H9 (cell line): ENCODE measurements around the gene NELFCD. TPM values are rescaled to one million over a fixed set of nuclear protein-coding genes. Genes with fewer than 3 reads are reported as not detected.

Experiments used
- DNase-seq: peaks from one replicate; pipeline ENCODE4 v3.0.0-alpha.2; 2017
- H2AFZ ChIP-seq: one replicate; pipeline ENCODE4 v1.6.1; 2013; ENCODE audit warnings: mild to moderate bottlenecking, low read length, control low read depth, moderate library complexity
- H2AK5ac ChIP-seq: 2 replicates; pipeline ENCODE4 v1.6.1; 2013; ENCODE audit warnings: low read length, control low read depth, mixed read lengths; ENCODE audit not compliant: insufficient read length
- H2BK120ac ChIP-seq: one replicate; pipeline ENCODE4 v1.6.1; 2013; ENCODE audit warnings: low read depth, mild to moderate bottlenecking, low read length, control low read depth, inconsistent platforms; ENCODE audit not compliant: poor library complexity, severe bottlenecking
- H2BK12ac ChIP-seq: 2 replicates; pipeline ENCODE4 v1.6.1; 2013; ENCODE audit warnings: low read length, control low read depth, mixed read lengths, low read depth; ENCODE audit not compliant: insufficient read length
- H2BK15ac ChIP-seq: 2 replicates; pipeline ENCODE4 v1.6.1; 2013; ENCODE audit warnings: low read depth, low read length, control low read depth
- H2BK20ac ChIP-seq: one replicate; pipeline ENCODE4 v1.6.1; 2013; ENCODE audit warnings: low read depth, mild to moderate bottlenecking, low read length, control low read depth, inconsistent platforms; ENCODE audit not compliant: poor library complexity, severe bottlenecking
- H2BK5ac ChIP-seq: 2 replicates; pipeline ENCODE4 v1.6.1; 2013; ENCODE audit warnings: low read length, control low read depth, mixed read lengths; ENCODE audit not compliant: insufficient read length
- H3K14ac ChIP-seq: 2 replicates; pipeline ENCODE4 v1.6.1; 2013; ENCODE audit warnings: low read length, control low read depth; ENCODE audit not compliant: insufficient read depth
- H3K18ac ChIP-seq: 2 replicates; pipeline ENCODE4 v1.6.1; 2013; ENCODE audit warnings: low read depth, mild to moderate bottlenecking, mixed read lengths, low read length, control low read depth; ENCODE audit not compliant: insufficient read length
- H3K23ac ChIP-seq: 2 replicates; pipeline ENCODE4 v1.6.1; 2013; ENCODE audit warnings: low read length, control low read depth, mixed read lengths, low read depth; ENCODE audit not compliant: insufficient read length
- H3K23me2 ChIP-seq: 2 replicates; pipeline ENCODE4 v1.6.1; 2013; ENCODE audit warnings: low read depth, mild to moderate bottlenecking, mixed read lengths, low read length, control low read depth; ENCODE audit not compliant: insufficient read length, poor library complexity, severe bottlenecking
- H3K27ac ChIP-seq: 2 replicates; pipeline ENCODE4 v1.5.1; 2013; ENCODE audit warnings: low read length, control low read depth, mixed read lengths, low read depth; ENCODE audit not compliant: insufficient read length
- H3K27me3 ChIP-seq: 2 replicates; pipeline ENCODE4 v1.6.1; 2013; ENCODE audit warnings: low read length, control low read depth, inconsistent platforms; ENCODE audit not compliant: insufficient read depth
- H3K4ac ChIP-seq: 2 replicates; pipeline ENCODE4 v1.6.1; 2013; ENCODE audit warnings: low read depth, mild to moderate bottlenecking, control low read depth, inconsistent platforms, low read length, moderate library complexity
- H3K4me1 ChIP-seq: 2 replicates; pipeline ENCODE4 v1.6.1; 2013; ENCODE audit warnings: low read length, control low read depth, inconsistent platforms; ENCODE audit not compliant: insufficient read depth
- H3K4me2 ChIP-seq: 2 replicates; pipeline ENCODE4 v1.6.1; 2013; ENCODE audit warnings: low read length, control low read depth, mixed read lengths; ENCODE audit not compliant: insufficient read length, insufficient read depth
- H3K56ac ChIP-seq: 2 replicates; pipeline ENCODE4 v1.6.1; 2013; ENCODE audit warnings: low read depth, mild to moderate bottlenecking, mixed read lengths, low read length, control low read depth; ENCODE audit not compliant: insufficient read length
- H3K79me1 ChIP-seq: 2 replicates; pipeline ENCODE4 v1.6.1; 2013; ENCODE audit warnings: low read depth, mild to moderate bottlenecking, moderate library complexity, low read length, control low read depth, inconsistent platforms; ENCODE audit not compliant: insufficient read depth, poor library complexity, severe bottlenecking
- H3K79me2 ChIP-seq: 2 replicates; pipeline ENCODE4 v1.6.1; 2013; ENCODE audit warnings: low read length, control low read depth, inconsistent platforms; ENCODE audit not compliant: insufficient read depth
- H3K9ac ChIP-seq: 2 replicates; pipeline ENCODE4 v1.6.1; 2013; ENCODE audit warnings: low read length, control low read depth, mixed read lengths; ENCODE audit not compliant: insufficient read length; ENCODE audit errors: extremely low read depth
- H3K9me3 ChIP-seq: one replicate; pipeline ENCODE4 v1.6.1; 2013; ENCODE audit warnings: low read depth, low read length, inconsistent platforms; ENCODE audit not compliant: control insufficient read depth
- H3T11ph ChIP-seq: one replicate; pipeline ENCODE4 v1.6.1; 2013; ENCODE audit warnings: mild to moderate bottlenecking, low read length, control low read depth, inconsistent platforms
- H4K20me1 ChIP-seq: one replicate; pipeline ENCODE4 v1.6.1; 2013; ENCODE audit not compliant: control insufficient read depth, insufficient read length, insufficient read depth
- H4K5ac ChIP-seq: 2 replicates; pipeline ENCODE4 v1.6.1; 2013; ENCODE audit warnings: low read depth, mild to moderate bottlenecking, mixed read lengths, low read length, control low read depth; ENCODE audit not compliant: insufficient read length
- H4K8ac ChIP-seq: replicated peaks from 2 replicates; pipeline ENCODE4 v1.6.1; 2013; ENCODE audit warnings: low read length, control low read depth, mixed read lengths, low read depth; ENCODE audit not compliant: insufficient read length
- H4K91ac ChIP-seq: 2 replicates; pipeline ENCODE4 v1.6.1; 2013; ENCODE audit warnings: low read depth, mild to moderate bottlenecking, moderate library complexity, mixed read lengths, low read length, control low read depth; ENCODE audit not compliant: insufficient read length
- H3K27ac Mint-ChIP-seq, 3 experiments: 2 replicates in 2 of 3; 3 replicates in 1 of 3; pipeline ENCODE4 v1.8.0; 2020 to 2021; ENCODE audit warnings: mixed read lengths in 3 of 3, mild to moderate bottlenecking in 1 of 3, moderate library complexity in 1 of 3
- H3K27me3 Mint-ChIP-seq: 2 replicates; pipeline ENCODE4 v1.8.0; 2021; ENCODE audit warnings: low read depth, mild to moderate bottlenecking, moderate library complexity, mixed read lengths
- H3K36me3 Mint-ChIP-seq, 3 experiments: 2 replicates in 2 of 3; 3 replicates in 1 of 3; pipeline ENCODE4 v1.8.0; 2020 to 2021; ENCODE audit warnings: low read depth in 3 of 3, mixed read lengths in 3 of 3; ENCODE audit not compliant: insufficient read depth in 1 of 3
- H3K4me1 Mint-ChIP-seq, 2 experiments: 2 replicates each; pipeline ENCODE4 v1.8.0; 2020; ENCODE audit warnings: mixed read lengths in 2 of 2
- H3K4me3 Mint-ChIP-seq, 2 experiments: 2 replicates in 1 of 2; 3 replicates in 1 of 2; pipeline ENCODE4 v1.8.0; 2020 to 2021; ENCODE audit warnings: mild to moderate bottlenecking in 2 of 2, mixed read lengths in 2 of 2, moderate library complexity in 1 of 2
- H3K9me3 Mint-ChIP-seq, 2 experiments: 2 replicates in 1 of 2; 3 replicates in 1 of 2; pipeline ENCODE4 v1.8.0; 2020; ENCODE audit warnings: mild to moderate bottlenecking in 2 of 2, mixed read lengths in 2 of 2, moderate library complexity in 1 of 2
- CTCF ChIP-seq: fragments of 200-600 bp; sonication (generic); conservative IDR thresholded peaks from 3 replicates; pipeline ENCODE4 v1.8.0; 2021; ENCODE audit warnings: antibody characterized with exemption, mild to moderate bottlenecking
- WGBS: extraction: QIAGEN DNeasy Blood & Tissue Kit; methylation state at CpG from one replicate; pipeline ENCODE4 v1.1.7; 2013; ENCODE audit warnings: missing lambda C conversion rate, low lambda C conversion rate, mixed read lengths; ENCODE audit not compliant: insufficient read length; ENCODE audit errors: extremely low coverage; 5-methylcytosine and 5-hydroxymethylcytosine counted together
- total RNA-seq: library from RNA; stranded (reverse); gene quantifications from 2 replicates; pipeline ENCODE4 v1.2.1, GENCODE V29; 2021

The NELFCD gene
- total RNA-seq, 1 experiment from 2014 or later = 57.8 TPM

GRCh38 chr20:59013959-59014608, 33.0 kb downstream of the NELFCD start:
- DNase-seq = no peak
- Histone ChIP-seq H4K91ac (no peak overlapping the region), H2BK5ac (no peak overlapping the region), H2AK5ac (no peak overlapping the region), H3K56ac (no peak overlapping the region), H3K14ac (no peak overlapping the region), H2AFZ (no peak overlapping the region), H3K9ac (no peak overlapping the region), H3K4me1 (peaks cover 7% of the 10 kb centered on the region; the same call in 1 of the 2 replicates), H3K9me3 (no peaks in the 10 kb centered on the region), H3K27me3 (no peaks in the 10 kb centered on the region), H3T11ph (no peak overlapping the region), H3K79me2 (no peaks in the 10 kb centered on the region), H3K23me2 (no peaks in the 10 kb centered on the region), H4K8ac (no peak overlapping the region), H2BK12ac (no peak overlapping the region), H2BK20ac (no peak overlapping the region), H2BK120ac (no peak overlapping the region), H4K5ac (no peak overlapping the region), H3K27ac (no peak overlapping the region), H3K4ac (no peak overlapping the region), H3K23ac (no peak overlapping the region), H4K20me1 (no peaks in the 10 kb centered on the region), H3K18ac (no peak overlapping the region), H2BK15ac (no peak overlapping the region), H3K79me1 (no peaks in the 10 kb centered on the region), H3K4me2 (no peak overlapping the region)
- Mint-ChIP-seq H3K4me1 (peaks cover 16 to 22% of the 10 kb centered on the region in 2 experiments; a peak in 3 of 4 replicates), H3K36me3 (no peaks in the 10 kb centered on the region; a peak in 1 of 7 replicates), H3K27ac (no peak overlapping the region; a peak in 2 of 7 replicates), H3K27me3 (peaks cover 37% of the 10 kb centered on the region), H3K4me3 (no peak overlapping the region), H3K9me3 (no peaks in the 10 kb centered on the region)
- WGBS = no CpG with 5 or more reads among the region's 13 CpGs
- TF ChIP-seq CTCF = no peak
